Body of pancreas (tissue), 4 donors: ENCODE measurements around the gene UBAP1.
"Not testable (repeated sequence)": the region's sequence is repeated elsewhere in the genome, so short reads cannot be mapped to it uniquely, and the experiment has no call there.

Source experiments
- CTCF ChIP-seq, 7 experiments: fragments of 450-650 bp in 4 of 7; fragments of 200-600 bp in 3 of 7; sonication (generic) in 3 of 7; IDR thresholded peaks; one replicate each; pipeline ENCODE4 v1.5.1; 2016 to 2019; ENCODE audit warnings: antibody characterized with exemption in 7 of 7
- POLR2A ChIP-seq, 3 donors: fragments of 450-650 bp; IDR thresholded peaks; one replicate each; pipeline ENCODE4 v1.6.1; 2016; ENCODE audit warnings: antibody characterized with exemption in 3 of 3, mild to moderate bottlenecking in 2 of 3

- TF ChIP-seq POLR2A, CTCF (IDR thresholded peaks at IDR 0.05): not testable (repeated sequence)
These were observed 38.2 kb downstream of the UBAP1 start for GRCh38 chr9:34217015-34217414.
